NB4 (cell line): Measurements from ENCODE around the gene CCDC152.
"Not testable (repeated sequence)": the region's sequence is repeated elsewhere in the genome, so short reads cannot be mapped to it uniquely, and the experiment has no call there.

Experiments
- DNase-seq: peaks from one replicate; pipeline ENCODE4 v3.0.0; 2010; ENCODE audit warnings: low read depth
- H3K4me3 ChIP-seq: one replicate; pipeline ENCODE4 v1.5.1; 2011; ENCODE audit warnings: mild to moderate bottlenecking, low read depth, low read length, moderate library complexity
- MYC ChIP-seq: IDR thresholded peaks from 2 replicates; pipeline ENCODE4 v1.6.1; 2011; ENCODE audit warnings: low read depth, low read length
- POLR2A ChIP-seq: IDR thresholded peaks from 2 replicates; pipeline ENCODE4 v1.6.1; 2011; ENCODE audit warnings: mild to moderate bottlenecking; ENCODE audit not compliant: insufficient read length; ENCODE audit errors: extremely low read depth
- TF ChIP-seq, protein P1 (sequence below): IDR thresholded peaks from 2 replicates; pipeline ENCODE4 v1.6.1; 2011; ENCODE audit warnings: low read depth, low read length
- TF ChIP-seq, protein P2 (sequence below): IDR thresholded peaks from one replicate; pipeline ENCODE4 v1.5.1; 2012; ENCODE audit warnings: low read depth, low read length

CCDC152 gene

GRCh38 chr5:42843675-42844292 is 87.2 kb downstream of the CCDC152 start:
- H3K4me3 ChIP-seq: no peak overlapping the region
- DNase-seq: no peak

DNA sequence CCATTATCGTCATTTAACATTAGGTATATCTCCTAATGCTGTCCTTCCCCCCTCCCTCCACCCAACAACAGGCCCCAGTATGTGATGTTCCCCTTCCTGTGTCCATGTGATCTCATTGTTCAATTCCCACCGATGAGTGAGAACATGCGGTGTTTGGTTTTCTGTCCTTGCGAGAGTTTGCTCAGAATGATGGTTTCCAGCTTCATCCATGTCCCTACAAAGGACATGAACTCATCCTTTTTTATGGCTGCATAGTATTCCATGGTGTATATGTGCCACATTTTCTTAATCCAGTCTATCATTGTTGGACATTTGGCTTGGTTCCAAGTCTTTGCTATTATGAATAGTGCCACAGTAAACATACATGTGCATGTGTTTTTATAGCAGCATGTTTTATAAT is 87.8 kb downstream of the CCDC152 start:
- H3K4me3 ChIP-seq, DNase-seq: not testable (repeated sequence)

More at GRCh38 chr5:42843675-42844292, 87.2 kb downstream of the CCDC152 start:
- TF ChIP-seq, protein P1, sequence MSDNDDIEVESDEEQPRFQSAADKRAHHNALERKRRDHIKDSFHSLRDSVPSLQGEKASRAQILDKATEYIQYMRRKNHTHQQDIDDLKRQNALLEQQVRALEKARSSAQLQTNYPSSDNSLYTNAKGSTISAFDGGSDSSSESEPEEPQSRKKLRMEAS: no peak
- TF ChIP-seq MYC (no peak), POLR2A (no peak)
- TF ChIP-seq, protein P2, sequence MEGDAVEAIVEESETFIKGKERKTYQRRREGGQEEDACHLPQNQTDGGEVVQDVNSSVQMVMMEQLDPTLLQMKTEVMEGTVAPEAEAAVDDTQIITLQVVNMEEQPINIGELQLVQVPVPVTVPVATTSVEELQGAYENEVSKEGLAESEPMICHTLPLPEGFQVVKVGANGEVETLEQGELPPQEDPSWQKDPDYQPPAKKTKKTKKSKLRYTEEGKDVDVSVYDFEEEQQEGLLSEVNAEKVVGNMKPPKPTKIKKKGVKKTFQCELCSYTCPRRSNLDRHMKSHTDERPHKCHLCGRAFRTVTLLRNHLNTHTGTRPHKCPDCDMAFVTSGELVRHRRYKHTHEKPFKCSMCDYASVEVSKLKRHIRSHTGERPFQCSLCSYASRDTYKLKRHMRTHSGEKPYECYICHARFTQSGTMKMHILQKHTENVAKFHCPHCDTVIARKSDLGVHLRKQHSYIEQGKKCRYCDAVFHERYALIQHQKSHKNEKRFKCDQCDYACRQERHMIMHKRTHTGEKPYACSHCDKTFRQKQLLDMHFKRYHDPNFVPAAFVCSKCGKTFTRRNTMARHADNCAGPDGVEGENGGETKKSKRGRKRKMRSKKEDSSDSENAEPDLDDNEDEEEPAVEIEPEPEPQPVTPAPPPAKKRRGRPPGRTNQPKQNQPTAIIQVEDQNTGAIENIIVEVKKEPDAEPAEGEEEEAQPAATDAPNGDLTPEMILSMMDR: no peak

DNA sequence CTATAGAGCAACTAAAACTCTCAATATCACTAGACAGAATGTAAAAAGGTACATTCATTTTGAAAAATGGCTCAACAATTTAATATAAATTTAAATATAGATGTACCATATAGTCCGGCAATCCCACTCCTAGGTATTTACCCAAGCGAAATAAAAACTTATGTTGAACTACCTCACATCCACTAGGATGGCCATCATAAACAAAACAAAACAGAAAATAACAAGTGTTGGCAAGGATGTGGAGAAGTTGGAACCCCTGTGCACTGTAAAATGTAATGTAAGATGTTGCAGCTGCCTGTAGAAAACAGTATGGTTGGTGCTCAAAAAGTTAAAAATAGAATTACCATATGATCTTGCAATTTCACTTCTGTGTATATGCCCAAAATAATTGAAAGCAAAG is 91.9 kb downstream of the CCDC152 start:
- TF ChIP-seq, protein P1: no peak
- TF ChIP-seq POLR2A (no peak), MYC (no peak)
- TF ChIP-seq, protein P2: no peak
- DNase-seq: no peak
- no peak overlapping the region for H3K4me3 ChIP-seq

- TF ChIP-seq, protein P1: no peak
- TF ChIP-seq, protein P2: no peak
- TF ChIP-seq MYC: no peak
- no peak for TF ChIP-seq POLR2A
- no peak overlapping the region for H3K4me3 ChIP-seq
- DNase-seq: no peak
Observed at GRCh38 chr5:42851481-42851880, 94.9 kb downstream of the CCDC152 start.
